GM10847 (cell line): ENCODE measurements around the gene RNF169.

Source experiments
- POLR2A ChIP-seq: IDR thresholded peaks from 2 replicates; pipeline ENCODE4 v1.6.1; 2011; ENCODE audit not compliant: insufficient read length; ENCODE audit errors: extremely low read depth

The RNF169 gene, protein sequence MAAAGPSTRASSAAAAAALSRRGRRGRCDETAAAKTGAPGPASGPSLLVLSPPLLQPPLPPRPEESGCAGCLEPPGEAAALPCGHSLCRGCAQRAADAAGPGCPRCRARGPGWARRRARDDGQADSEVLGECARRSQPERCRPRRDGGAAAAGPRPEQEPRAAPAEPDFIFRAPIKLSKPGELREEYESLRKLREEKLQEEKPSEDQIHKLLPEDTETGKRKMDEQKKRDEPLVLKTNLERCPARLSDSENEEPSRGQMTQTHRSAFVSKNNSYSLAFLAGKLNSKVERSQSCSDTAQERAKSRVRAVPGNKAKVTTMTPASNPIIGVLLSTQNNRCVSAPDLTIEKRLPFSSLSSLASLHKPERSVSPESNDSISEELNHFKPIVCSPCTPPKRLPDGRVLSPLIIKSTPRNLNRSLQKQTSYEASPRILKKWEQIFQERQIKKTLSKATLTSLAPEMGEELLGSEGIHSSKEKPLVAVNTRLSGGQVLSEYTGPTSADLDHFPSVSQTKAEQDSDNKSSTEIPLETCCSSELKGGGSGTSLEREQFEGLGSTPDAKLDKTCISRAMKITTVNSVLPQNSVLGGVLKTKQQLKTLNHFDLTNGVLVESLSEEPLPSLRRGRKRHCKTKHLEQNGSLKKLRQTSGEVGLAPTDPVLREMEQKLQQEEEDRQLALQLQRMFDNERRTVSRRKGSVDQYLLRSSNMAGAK

GRCh38 chr11:74748211-74749126, at the start of gene RNF169:
RNF169 (plus strand) TSS chr11:74748849; CDS start chr11:74748881, 32 bp downstream.
- TF ChIP-seq POLR2A = peak; percentile 69

- no peak for TF ChIP-seq POLR2A
Measured at GRCh38 chr11:74699615-74700396, 48.8 kb upstream of the RNF169 start.

DNA sequence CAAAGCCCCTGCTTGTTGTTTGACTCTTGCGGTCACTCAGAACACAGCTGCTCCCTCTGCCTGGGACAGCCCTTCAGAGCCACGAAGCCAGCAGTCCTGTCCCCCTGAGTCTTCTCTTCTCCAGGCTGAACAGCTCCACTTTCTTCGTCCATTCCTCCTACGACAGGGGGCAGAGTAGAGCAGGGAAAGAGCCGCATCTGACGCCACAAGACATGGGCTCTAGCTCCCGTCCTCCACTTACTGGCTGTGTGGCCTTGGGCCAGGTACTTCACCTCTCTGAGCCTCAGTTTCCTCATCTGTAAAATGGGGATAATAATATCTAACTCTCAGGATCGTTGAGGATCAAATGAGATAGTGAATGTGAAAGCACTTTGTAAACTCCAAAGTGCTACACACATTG, 47.3 kb upstream of the RNF169 start:
- no peak for TF ChIP-seq POLR2A

DNA sequence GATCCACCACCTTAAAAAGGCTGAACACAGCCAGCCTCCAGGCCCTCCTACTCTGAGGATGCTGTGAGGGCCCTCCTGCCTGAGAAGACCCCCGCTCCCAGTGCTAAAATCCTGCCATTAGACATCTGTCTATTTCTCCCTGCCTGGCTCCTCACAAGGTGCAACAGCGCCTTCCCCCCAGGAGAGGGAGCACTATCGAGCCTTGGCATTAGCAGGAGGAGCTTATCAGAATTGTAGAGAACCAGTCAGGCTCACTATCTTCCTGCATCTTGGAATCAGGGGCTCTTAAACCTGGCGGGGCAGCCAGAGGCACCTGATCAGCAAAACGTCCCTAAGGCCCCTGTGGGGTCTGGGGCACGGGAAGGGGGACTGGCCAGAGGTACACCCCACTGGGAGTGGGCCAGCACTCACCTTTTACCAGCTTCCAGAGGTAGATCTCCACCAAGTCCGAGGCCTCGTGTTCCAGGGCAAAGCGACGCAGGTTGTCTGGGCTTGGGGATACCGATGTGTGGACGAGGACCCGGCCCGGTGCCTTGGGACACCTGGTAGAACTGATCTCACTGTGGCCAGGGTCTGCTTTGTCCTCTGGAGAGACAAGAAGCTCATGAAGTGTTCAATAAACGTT, 46.2 kb upstream of the RNF169 start:
- TF ChIP-seq POLR2A = no peak

DNA sequence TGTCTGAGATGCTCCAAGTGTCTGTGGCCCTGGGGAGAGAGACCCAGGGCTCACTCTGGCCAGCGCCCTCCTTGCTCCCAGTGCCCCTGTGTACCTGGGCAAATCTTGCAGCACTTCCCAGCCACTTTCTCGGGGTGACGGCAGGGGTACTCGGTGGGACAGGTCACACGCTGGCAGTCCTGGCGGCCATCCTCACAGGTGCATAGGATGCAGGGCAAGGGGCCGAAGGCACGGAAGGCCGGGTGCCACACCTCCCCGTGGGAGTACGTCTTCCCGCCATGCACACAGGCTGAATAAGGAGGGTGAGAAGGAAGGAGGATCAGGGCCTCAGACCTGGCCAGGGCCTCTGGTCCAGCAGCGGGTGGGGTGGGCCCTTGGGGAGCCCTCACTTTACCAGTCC, 45.4 kb upstream of the RNF169 start:
- no peak for TF ChIP-seq POLR2A

DNA sequence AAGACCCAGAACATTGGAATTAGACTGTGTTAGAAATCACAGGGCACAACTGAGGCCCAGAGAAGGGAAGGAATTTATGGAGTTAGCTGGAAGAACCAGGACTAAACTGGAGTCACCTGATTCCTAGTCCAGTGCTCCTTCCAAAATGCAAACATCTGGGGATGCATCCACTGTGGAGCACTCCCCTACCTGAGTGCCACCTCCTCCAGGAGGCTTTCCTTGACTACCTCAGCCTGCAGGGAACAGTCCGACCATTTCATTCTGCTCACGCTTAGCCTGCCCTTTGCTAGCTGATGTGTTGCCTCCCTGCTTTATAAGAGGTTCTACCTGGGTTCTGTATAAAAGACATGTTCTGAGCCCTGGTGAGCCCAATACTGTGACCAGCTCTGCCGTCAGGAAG, 41.5 kb upstream of the RNF169 start:
- no peak for TF ChIP-seq POLR2A

DNA sequence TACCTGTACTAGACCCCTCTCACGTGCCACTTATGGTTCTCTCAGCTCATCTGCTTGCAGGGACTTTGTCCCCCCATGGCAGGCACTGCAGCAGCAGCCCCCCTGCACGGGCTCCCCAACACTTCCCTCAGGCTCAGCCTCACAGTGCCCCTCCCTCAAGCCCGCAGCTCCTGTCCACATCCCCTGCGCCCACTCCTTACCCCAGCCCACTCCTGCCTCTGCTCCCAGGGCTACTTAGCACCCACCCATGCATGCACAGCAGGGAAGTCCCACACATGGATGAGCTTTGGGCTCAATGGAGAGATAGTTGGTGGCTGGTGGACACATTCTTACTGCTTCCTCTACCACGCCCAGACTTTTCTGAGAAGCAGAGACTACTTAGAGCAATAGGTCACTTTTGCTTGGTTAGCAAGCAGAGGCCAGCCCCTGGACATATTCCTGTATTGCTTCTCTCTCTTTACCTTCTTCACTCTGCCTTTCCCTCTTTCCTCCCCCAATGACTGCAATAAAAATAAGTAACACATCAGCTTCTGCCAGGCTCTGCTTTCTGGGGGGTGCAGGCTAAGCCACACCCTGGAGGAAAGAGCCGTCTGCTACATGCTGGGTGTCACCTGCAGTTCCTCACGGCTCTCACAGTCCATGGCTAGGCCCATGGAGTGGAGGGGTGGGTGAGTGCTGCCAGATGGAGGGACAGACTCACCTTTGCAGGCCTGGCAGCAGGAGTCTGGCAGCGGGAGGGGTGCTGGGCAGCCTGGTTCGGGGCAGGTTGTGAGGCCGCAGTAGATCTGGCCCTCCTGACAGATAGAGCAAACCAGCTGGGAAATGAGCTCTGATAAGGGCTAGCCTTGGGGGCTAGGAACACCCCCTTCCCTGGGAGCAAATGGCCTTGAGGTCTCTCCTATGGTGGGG, 40.8 kb upstream of the RNF169 start:
- TF ChIP-seq POLR2A = no peak

- no peak for TF ChIP-seq POLR2A
Measured at GRCh38 chr11:74709175-74709574, 39.5 kb upstream of the RNF169 start.

GRCh38 chr11:74710281-74710938, 38.2 kb upstream of the RNF169 start:
- no peak for TF ChIP-seq POLR2A

DNA sequence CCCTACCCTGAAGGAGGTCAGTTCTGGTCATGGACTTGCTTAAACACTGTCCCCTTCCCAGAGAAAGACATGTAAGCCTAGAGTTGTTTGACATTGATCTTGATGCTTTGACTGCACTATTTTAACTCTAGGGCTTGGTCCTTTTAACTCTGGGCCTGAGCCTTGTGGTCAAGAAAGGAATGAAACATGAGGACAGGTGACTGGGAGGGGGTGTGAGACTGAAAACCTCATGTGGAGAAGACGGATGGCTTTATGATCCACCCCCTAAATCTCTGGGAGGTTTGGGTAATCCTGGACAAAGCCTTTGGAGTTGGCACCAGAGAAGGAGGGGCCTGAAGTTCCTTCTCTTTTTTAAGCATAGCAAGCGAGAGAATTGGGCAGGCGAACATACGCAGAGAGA, 35.0 kb upstream of the RNF169 start:
- TF ChIP-seq POLR2A = no peak

DNA sequence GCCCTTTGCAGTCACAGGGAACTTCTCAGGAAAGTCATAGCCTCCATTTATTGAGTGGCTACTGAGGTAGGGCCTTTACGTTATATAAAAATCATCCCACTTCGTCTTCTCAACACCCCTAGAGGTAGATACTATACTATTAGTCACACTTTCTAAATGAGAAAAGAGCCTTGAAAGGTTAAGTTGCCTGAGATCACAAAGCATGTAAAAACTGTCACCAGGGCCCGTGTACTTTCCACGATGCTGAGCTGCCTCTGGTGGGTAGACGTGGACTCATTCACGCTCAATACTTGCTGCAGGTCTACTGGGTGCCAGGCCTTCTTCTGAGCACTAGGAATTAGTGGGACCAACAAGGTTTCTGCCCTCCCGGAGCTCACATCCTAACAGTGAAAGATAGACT, 33.7 kb upstream of the RNF169 start:
- TF ChIP-seq POLR2A = no peak

DNA sequence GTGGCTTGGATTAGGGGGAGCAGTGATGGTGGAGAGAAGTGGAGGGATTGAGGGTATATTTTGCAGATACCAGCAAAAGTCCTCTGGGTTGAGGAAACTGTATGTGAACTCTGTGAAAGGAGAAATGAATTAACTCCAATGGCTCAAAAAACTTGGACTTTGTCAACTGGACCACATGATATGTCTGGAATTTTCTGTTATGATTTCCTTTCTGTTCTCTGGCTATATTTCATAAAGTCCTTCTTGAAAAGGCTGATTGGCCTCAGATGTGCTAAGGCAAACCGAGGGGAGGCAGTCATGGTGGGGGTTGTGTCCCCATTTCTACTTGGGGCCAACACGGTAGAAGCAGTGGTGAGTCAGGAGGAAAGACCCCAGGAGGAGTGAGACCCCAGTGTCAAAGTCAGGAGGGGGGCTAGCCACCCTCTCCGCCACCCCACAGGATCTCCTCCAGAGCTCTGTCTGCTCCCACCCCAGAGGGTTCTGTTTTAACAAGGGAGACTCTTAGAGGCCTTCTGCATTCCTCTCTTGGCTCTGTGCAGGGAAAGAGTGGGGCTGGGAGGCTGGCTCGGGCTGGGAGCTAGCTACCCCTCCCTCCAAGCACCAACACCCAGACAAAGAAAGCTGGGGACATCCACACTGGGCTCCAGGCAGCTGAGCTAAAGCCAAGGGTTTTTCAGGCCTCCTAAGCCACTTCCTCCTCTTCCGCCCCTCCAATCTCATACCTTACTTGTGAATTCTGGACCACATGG, 31.3 kb upstream of the RNF169 start:
- no peak for TF ChIP-seq POLR2A
